ENCODE data around the gene KIAA2012.
A peak's percentile ranks its signal among the peaks of the same experiment; 100 is the strongest.

The KIAA2012 gene

GRCh38 chr2:202184557-202184956 is 111.5 kb downstream of the KIAA2012 start:
- H3K9me3 ChIP-seq, result no peaks in the 10 kb centered on the region
- DNase-seq, result no peak
- H3K4me3 ChIP-seq (ENCODE audit: low read depth, low read length), result no peak overlapping the region
- TF ChIP-seq, protein P1, sequence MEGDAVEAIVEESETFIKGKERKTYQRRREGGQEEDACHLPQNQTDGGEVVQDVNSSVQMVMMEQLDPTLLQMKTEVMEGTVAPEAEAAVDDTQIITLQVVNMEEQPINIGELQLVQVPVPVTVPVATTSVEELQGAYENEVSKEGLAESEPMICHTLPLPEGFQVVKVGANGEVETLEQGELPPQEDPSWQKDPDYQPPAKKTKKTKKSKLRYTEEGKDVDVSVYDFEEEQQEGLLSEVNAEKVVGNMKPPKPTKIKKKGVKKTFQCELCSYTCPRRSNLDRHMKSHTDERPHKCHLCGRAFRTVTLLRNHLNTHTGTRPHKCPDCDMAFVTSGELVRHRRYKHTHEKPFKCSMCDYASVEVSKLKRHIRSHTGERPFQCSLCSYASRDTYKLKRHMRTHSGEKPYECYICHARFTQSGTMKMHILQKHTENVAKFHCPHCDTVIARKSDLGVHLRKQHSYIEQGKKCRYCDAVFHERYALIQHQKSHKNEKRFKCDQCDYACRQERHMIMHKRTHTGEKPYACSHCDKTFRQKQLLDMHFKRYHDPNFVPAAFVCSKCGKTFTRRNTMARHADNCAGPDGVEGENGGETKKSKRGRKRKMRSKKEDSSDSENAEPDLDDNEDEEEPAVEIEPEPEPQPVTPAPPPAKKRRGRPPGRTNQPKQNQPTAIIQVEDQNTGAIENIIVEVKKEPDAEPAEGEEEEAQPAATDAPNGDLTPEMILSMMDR (IDR thresholded peaks at IDR 0.05; ENCODE audit: low read depth, low read length), result no peak
- H3K36me3 ChIP-seq, result no peaks in the 10 kb centered on the region
- no peaks in the 10 kb centered on the region for H3K27me3 ChIP-seq
- no peaks in the 10 kb centered on the region for H3K4me1 ChIP-seq

GRCh38 chr2:202185156-202185555 is 112.1 kb downstream of the KIAA2012 start:
- Histone ChIP-seq H3K4me3 (ENCODE audit: low read depth, low read length) (no peak overlapping the region), H3K27me3 (no peaks in the 10 kb centered on the region), H3K9me3 (no peaks in the 10 kb centered on the region), H3K4me1 (no peaks in the 10 kb centered on the region), H3K36me3 (no peaks in the 10 kb centered on the region)
- no peak for DNase-seq
- TF ChIP-seq, protein P1 (IDR thresholded peaks at IDR 0.05; ENCODE audit: low read depth, low read length), result no peak

DNA sequence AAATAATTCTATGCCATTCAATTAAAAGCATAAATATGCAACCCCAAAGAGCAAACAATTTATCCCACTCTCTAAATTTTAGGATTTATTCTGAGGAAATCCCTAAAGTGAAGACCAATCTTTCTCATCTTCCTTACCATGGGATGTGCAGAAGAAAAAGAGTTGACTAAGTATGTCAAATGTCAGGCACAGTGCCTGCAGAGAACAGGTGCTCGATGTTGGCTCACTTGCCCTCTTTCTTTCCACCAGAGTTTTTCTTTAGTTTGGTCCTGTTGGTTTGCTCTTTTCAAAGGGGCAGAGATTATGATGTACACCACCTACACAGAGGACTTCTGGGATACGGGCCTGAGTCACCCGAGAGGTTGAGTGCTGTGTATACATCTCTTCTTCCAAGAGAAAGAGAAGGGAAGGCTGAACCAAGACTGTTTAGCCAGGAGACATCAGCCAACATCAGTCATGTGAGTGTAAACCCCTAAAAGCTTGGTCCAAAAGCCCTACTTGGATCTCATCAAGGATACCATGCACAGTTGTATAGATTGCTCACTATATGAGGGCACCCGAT is 113.7 kb downstream of the KIAA2012 start:
- no peak overlapping the region for H3K4me3 ChIP-seq (ENCODE audit: low read depth, low read length)
- DNase-seq, result no peak
- H3K4me1 ChIP-seq, result no peaks in the 10 kb centered on the region
- H3K36me3 ChIP-seq, result no peaks in the 10 kb centered on the region
- TF ChIP-seq, protein P1 (IDR thresholded peaks at IDR 0.05; ENCODE audit: low read depth, low read length), result no peak
- H3K27me3 ChIP-seq, result no peaks in the 10 kb centered on the region
- no peaks in the 10 kb centered on the region for H3K9me3 ChIP-seq

GRCh38 chr2:202187570-202187969 is 114.5 kb downstream of the KIAA2012 start:
- DNase-seq, result no peak
- Histone ChIP-seq H3K27me3 (no peaks in the 10 kb centered on the region), H3K9me3 (no peaks in the 10 kb centered on the region), H3K4me3 (ENCODE audit: low read depth, low read length) (no peak overlapping the region), H3K4me1 (no peaks in the 10 kb centered on the region), H3K36me3 (no peaks in the 10 kb centered on the region)
- TF ChIP-seq, protein P1 (IDR thresholded peaks at IDR 0.05; ENCODE audit: low read depth, low read length), result no peak

DNA sequence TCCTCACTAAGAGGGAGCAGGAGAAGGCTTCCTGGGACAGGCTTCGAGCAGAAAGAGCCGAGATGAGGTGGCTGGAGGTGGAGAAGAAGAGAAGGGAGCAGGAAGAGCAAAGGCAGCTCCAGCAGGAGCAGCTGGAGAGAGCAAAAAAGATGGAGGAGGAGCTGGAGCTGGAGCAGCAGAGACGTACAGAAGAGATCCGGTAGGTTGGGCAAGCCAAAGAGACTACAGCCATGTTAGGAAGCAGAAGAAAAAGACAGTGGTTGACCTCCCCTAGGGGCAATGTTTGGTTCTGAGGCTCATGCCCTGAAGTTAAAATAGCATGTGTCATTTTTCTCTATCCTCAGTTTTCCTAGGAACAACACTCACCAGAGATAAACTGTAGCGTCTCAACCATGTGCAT is 120.2 kb downstream of the KIAA2012 start:
- H3K9me3 ChIP-seq, result no peaks in the 10 kb centered on the region
- TF ChIP-seq, protein P1 (IDR thresholded peaks at IDR 0.05; ENCODE audit: low read depth, low read length), result no peak
- no peak for DNase-seq
- H3K4me3 ChIP-seq (ENCODE audit: low read depth, low read length), result no peak overlapping the region
- no peaks in the 10 kb centered on the region for H3K4me1 ChIP-seq
- no peaks in the 10 kb centered on the region for H3K36me3 ChIP-seq
- H3K27me3 ChIP-seq, result no peaks in the 10 kb centered on the region

- DNase-seq, result peak; percentile 25
- H3K4me1 ChIP-seq, result no peaks in the 10 kb centered on the region
- H3K9me3 ChIP-seq, result no peaks in the 10 kb centered on the region
- no peak overlapping the region for H3K4me3 ChIP-seq (ENCODE audit: low read depth, low read length)
- no peaks in the 10 kb centered on the region for H3K36me3 ChIP-seq
- TF ChIP-seq, protein P1 (IDR thresholded peaks at IDR 0.05; ENCODE audit: low read depth, low read length), result no peak
- H3K27me3 ChIP-seq, result no peaks in the 10 kb centered on the region
These were observed 120.9 kb downstream of the KIAA2012 start for GRCh38 chr2:202193881-202194353.
